Stimulated activated CD8-positive, alpha-beta memory T cell treated with anti-CD3 and anti-CD28 coated beads, Interleukin-4, amount 100 ng/mL, for 1 hour (primary cell): ENCODE data around the gene RGS14.
"Not testable (repeated sequence)": the region's sequence is repeated elsewhere in the genome, so short reads cannot be mapped to it uniquely, and the experiment has no call there.

ENCODE experiments used
- DNase-seq, 2 donors: peaks; one replicate each; pipeline ENCODE4 v3.0.0-alpha.2; 2020; ENCODE audit warnings: low read depth in 2 of 2, low spot score in 1 of 2

The RGS14 gene

DNA sequence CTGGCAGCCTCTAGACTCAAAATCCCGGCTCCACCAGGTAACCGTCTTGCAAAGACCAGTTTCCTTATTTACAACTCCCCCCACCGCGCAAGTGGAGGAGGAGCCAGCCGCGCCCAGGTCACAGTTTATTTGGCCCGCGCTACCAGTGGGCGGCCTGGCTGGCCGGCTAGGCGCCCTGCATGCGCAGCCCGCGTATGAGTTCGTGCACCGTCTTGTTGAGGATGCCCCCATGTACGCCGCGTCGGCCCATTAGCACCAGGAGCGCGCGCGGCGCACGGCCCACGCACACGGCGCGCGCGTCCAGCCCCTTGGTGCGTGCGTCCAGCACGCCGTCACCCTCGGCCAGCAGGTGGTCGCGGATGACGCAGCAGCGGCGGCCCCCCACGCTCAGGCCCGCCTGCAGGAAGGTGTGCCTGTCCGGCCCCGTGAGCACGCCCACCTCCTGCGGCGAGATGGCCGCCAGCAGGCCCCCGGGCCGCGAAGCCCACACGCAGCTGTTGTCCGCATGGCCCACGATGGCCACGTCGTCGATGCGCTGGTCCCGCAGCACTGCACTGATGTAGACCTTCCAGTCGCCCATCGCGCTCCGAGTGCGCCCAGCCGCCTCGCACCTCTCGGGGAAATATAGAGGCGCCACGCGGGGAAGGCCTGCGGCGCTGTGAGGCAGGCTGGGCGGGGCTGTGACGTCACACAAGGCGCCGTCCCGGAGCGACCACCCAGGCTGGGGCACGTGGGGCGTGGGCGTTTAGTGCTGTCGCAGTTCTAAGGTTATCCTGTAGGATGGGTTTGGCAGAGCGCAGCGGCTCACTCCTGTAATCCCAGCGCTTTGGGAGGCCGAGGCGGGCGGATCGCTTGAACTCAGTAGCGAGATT lies 42.5 kb downstream of the RGS14 start, which contains the start of gene PFN3:
PFN3 (minus strand) TSS at position 665 of the 872 bp plus-strand sequence; CDS start at position 580, 85 bp downstream.
- no peak for DNase-seq

- DNase-seq = peak in 1 of 2 donors; percentile 40
Observed at GRCh38 chr5:177402271-177403043, 44.7 kb downstream of the RGS14 start.

DNA sequence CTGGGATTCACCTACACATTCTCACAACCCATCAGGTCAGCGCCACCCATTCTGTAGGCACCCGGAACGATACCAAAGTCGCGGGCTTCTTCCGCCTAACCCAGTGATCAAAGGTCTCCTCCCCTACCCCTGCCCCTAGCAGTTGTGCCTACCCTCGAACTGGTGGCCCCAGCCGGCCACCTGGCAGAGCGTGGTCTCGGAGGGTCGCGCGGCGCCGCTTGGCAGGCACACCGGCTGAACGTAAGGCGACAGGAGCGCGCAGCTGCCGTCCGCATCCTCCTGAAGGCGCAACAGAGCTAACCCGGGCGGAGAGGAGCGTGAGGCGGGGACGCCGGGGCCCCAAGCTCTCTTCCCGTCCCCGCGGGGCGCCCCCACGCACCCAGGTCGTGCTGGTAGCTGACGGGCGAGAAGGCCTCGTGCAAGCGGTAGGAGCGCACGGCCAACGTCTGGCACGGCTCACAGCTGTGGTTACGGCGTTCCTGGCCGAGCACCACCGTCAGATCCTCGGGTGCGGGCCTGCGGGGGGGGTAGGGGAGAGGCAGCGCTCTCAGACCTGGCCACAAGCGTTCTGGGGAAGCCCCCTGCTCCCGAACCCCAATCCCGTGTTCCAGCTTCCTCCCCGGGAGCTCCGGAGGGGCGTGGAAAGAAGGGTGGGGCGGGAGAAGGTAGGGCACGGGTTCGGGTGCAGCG lies 45.5 kb downstream of the RGS14 start:
- no peak for DNase-seq

DNA sequence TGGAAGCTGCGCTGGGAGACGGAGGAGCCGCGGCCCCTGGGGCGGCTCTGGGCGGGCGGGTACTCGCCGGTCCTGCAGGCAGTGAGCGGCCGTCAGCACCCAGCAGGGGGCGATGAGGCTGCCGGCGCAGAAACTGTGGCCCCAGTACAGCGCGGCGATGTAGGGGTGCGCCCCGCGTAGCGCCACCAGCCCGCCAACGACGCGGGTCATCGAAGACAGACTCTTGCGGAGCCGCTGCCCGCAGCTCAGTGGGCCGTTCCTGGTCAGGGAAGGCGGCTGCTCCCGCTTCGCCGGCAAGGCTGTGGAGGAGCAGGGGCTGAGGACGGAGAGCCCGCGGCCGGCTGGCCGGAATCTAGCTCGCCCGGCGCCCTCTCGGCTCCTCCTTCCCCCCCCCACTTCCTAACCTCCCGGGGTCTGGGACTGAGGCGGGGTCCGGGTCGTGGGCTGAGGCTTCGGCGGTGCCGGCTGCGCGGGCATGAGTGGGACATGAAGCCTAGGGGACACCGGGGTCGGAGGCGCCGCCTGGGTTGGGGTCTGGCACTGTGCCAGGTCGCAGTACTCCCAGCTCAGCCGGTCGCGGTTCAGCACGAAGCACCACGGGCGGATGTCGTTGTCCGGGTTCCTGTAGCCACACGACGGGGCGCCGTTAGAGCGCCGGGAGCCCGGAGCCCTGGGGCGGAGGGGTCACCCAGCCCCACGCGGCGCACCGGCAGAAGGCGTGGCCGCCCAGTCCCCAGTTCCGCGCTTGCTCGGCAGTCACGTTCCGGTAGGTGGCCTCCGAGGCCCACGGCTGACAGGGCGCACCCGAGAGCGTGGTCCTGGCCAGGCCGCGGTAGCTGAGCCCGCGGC lies 46.3 kb downstream of the RGS14 start:
- DNase-seq = peak in 1 of 2 donors; percentile 75

GRCh38 chr5:177404641-177405179 lies 47.0 kb downstream of the RGS14 start:
- DNase-seq = no peak

GRCh38 chr5:177405312-177405711 lies 47.6 kb downstream of the RGS14 start:
- no peak for DNase-seq

- no peak for DNase-seq
Observed at GRCh38 chr5:177405805-177406204, 48.1 kb downstream of the RGS14 start.

DNA sequence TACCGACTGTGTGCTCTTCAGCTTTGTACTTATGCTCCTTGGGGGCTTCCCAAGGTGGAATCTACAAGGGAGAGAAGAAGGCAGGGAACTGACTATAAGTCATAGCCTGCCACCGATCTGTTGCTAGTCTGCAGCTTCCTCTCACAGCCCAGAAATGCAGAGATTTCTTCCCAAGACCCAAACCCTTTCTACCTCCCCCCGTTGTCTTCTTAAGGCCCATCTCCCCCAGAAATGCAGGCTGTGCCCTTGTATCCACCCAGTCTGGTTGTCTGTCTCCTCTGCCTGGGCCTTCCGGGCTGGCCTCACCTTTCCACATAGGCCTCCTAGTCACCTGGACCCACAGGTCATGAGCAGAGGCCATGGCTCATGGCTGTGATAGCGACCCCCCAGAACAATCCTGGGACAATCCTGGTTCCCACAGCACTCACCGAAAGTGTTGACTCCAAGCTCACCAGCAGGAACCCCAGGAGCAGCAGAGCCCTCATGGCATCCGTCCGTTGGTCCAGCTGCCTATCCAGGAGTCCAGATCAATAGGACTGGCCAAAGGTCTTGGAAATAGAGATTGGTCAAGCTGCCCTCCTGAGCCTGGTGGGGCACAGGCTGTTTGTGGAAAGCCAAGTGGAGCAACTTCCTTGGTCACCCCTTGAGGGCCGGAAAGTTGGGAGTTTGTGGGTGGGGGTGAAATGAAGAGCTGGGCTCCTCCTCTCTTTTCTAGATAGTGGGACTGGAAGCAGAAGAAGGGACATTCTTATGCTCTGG lies 51.5 kb downstream of the RGS14 start, which contains the start of gene F12:
F12 (minus strand) TSS at position 522 of the 759 bp plus-strand sequence; CDS start at position 485, 37 bp downstream.
- no peak for DNase-seq

- DNase-seq = no peak
Observed at GRCh38 chr5:177410575-177410974, 52.9 kb downstream of the RGS14 start.

DNA sequence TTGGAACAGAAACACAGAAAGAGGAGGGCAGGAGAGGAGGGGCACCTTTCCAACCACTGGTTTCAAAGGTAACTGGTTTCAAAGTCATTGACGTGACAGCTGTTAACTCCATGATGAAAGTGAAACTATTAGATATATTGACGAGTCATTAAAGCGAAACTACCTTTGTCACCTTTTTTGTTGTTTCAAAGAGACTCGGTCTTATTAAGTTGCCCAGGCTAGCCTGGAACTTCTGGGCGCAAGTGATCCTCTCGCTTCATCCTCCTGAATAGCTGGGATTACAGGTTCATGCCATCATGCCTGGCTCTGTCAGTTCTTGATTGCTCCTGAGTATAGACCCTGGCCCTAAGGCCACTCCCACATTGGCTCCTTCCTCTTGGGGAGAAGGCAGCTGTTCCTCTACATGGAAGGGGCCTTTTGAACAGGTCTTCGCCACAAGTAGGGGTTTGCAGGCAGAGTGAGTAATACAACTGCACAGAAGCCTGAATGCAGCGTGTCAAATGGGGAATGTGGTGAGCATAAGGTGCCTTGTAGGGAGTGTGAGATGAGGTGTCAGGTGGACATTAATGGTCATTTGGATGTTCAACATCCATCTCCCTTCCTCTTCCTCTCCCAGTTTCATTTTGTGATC lies 55.0 kb downstream of the RGS14 start:
- DNase-seq = no peak

DNA sequence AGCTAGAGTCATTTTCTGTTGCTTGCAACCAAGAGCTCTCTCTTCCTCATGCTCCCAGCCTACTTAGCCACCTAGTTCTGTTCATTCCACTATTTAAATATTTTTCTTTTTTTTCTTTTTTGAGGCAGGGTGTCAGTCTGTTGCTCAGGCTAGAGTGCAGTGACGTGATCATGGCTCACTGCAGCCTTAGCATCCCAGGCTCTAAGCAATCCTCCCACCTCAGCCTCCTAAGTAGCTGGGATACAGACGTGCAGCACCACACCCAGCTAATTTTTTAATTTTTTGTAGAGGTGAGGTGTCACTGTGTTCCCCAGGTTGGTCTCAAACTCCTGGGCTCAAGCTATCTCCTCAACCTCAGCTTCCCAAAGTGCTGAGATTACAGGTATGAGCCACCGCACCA lies 56.8 kb downstream of the RGS14 start:
- no peak for DNase-seq

- not testable (repeated sequence) for DNase-seq
Observed at GRCh38 chr5:177417081-177417480, 59.4 kb downstream of the RGS14 start.

DNA sequence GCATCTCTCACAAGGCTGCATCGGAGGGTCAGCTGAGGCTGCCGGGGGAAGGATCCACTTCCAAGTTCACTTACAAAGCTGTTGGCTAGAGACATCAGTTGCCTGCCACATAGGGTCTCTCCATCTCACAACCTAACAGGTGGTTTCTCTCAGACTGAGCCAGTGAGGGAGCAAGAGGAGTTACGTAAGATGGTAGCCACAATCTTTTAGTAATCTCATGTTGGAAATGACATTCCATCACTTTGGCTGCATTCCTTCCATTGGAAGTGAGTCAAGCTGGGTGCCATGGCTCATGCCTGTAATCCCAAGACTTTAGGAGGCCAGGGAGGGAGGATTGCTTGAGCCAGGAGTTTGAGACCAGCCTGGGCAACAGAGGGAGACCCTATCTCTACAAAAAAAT lies 61.3 kb downstream of the RGS14 start:
- DNase-seq = no peak

GRCh38 chr5:177420472-177420871 lies 62.7 kb downstream of the RGS14 start:
- not testable (repeated sequence) for DNase-seq

DNA sequence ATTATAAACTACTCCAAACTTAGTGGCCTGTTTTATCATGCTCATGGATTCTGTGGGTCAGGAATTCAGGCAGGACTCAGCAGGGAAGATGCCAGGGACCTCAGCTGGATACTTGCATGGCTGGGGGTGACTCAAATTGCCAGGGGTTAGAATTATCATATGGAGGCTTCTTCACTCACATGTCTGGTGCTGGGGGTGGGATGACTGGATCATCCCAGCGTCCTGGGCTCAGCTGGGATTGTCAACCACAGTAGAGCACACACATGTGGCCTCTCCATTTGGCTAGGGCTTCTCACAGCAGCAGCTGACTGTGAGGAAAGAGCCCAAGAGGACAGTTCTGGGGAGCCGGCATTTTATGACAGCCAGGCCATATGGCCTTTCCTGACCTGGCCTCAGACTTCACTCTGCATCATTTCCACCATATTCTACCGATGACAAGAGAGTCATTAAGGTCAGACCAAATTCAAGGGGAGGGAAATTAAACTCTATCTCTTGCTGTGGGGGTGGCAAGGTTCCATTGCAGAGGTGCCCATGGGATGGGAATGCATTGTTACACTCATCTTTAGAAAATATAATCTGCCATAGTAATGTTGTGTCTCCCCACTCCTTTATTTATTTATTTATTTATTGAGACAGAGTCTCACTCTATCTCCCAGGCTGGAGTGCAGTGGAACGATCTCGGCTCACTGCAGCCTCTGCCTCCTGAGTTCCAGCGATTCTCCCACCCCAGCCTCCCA lies 63.5 kb downstream of the RGS14 start:
- DNase-seq = no peak
